22Rv1 (cell line): Measurements from ENCODE around the gene MDFIC.

Experiments
- H3K27ac ChIP-seq: fragments of 450-650 bp; 2 replicates; pipeline ENCODE4 v1.5.1; 2017
- ZFX ChIP-seq: fragments of 450-650 bp; IDR thresholded peaks from 2 replicates; pipeline ENCODE4 v1.6.1; 2017; ENCODE audit warnings: antibody characterized with exemption, borderline replicate concordance
- TF ChIP-seq, protein P1 (sequence below): fragments of 450-650 bp; IDR thresholded peaks from 2 replicates; pipeline ENCODE4 v1.5.1; 2017; ENCODE audit warnings: mild to moderate bottlenecking

Gene MDFIC

DNA sequence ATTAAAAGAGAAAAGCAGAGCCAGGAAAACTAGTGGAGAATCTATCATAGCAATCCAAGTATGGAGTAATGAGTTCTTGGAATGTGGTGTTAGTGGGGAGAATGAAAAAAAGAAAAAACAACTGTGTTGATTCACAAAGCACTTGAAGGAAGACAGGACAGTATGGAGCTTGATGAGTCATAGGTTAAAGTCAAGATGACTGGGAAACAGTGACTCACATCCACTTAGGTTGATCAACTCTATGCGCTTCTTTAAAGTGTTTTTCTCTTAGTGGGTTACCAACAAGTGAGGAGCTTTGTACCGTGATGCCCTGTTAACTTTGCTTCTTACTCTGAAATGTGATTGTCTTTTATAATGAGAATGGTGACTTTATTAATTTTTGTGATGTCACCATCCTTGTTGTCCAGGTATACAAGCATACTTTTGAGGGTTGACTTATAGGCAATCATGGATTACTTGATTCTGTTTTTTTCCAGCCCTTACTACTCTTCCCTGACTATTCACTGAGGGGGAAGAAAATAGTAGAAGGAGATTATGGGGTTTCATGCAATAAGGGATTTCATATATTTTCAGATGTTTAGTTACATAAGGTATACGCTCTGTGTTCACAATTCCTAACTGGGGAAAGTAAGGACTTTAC, 32.1 kb upstream of the MDFIC start:
- no peak for TF ChIP-seq ZFX
- TF ChIP-seq, protein P1, sequence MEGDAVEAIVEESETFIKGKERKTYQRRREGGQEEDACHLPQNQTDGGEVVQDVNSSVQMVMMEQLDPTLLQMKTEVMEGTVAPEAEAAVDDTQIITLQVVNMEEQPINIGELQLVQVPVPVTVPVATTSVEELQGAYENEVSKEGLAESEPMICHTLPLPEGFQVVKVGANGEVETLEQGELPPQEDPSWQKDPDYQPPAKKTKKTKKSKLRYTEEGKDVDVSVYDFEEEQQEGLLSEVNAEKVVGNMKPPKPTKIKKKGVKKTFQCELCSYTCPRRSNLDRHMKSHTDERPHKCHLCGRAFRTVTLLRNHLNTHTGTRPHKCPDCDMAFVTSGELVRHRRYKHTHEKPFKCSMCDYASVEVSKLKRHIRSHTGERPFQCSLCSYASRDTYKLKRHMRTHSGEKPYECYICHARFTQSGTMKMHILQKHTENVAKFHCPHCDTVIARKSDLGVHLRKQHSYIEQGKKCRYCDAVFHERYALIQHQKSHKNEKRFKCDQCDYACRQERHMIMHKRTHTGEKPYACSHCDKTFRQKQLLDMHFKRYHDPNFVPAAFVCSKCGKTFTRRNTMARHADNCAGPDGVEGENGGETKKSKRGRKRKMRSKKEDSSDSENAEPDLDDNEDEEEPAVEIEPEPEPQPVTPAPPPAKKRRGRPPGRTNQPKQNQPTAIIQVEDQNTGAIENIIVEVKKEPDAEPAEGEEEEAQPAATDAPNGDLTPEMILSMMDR = no peak
- H3K27ac ChIP-seq = no peak overlapping the region

DNA sequence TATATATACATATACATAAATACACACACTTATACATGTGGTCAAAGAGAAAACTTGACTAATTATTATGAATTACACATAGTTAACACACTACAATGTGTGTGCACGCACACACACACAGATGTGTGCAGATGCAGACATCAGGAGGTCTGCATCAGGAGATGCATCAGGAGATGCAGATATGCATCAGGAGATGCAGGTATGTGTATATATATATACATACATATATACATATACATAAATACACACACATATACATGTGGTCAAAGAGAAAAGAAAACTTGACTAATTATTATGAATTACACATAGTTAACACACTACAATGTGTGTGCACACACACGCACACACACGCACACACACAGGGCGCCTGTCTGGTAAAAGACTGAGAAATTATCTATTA, 31.3 kb upstream of the MDFIC start:
- H3K27ac ChIP-seq = no peak overlapping the region
- TF ChIP-seq ZFX = no peak
- TF ChIP-seq, protein P1 = no peak

DNA sequence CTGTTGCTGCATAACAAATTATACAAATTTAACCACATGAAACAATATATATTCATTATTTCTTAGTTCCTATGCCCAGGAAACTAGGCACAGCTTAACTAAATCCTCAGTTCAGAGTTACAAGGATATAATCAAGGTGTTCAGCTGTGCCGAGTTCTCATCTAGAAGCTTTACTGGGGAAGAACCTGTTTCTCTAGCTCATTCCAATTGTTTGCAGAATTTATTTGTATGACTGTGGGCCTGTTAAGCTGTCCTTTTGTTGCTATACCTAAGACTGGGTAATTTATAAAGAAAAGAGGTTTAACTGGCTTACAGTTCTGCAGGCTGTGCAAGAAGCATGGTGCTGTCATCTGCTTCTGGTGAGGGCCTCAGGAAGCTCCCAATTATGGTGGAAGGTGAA, 21.8 kb upstream of the MDFIC start:
- TF ChIP-seq ZFX = no peak
- TF ChIP-seq, protein P1 = no peak
- no peak overlapping the region for H3K27ac ChIP-seq

DNA sequence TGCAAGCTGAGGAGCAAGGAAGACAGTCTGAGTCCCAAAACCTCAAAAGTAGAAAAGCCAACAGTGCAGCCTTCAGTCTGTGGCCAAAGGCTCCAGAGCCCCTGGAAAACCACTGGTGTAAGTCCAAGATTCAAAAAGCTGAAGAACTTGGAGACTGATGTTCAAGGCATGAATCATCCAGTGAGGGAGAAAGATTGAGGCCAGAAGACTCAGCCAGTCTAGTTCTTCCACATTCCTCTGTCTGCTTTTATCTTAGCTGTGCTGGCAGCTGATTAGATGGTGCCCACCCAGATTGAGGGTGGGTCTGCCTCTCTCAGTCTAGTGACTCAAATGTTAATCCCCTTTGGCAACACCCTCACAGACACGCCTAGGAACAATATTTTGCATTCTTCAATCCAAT, 20.1 kb upstream of the MDFIC start:
- TF ChIP-seq ZFX = no peak
- TF ChIP-seq, protein P1 = no peak
- H3K27ac ChIP-seq = no peak overlapping the region

DNA sequence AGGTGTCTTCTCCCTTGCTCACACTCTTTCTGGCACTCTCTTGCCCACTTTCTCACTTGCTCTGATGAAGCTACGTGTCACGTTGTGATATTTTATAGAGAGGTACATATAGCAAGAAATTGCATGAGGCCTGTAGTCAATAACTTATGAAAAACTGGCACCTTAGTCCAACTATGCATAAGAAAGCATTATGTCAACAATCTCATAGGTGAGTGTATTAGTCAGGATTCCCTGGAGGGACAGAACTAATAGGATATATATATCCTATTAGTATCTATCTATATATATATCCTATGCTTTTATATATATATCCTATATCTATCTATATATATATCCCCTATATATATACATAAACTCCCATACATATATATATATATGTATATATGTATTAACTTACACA, 18.8 kb upstream of the MDFIC start:
- TF ChIP-seq ZFX = no peak
- TF ChIP-seq, protein P1 = no peak
- no peak overlapping the region for H3K27ac ChIP-seq

DNA sequence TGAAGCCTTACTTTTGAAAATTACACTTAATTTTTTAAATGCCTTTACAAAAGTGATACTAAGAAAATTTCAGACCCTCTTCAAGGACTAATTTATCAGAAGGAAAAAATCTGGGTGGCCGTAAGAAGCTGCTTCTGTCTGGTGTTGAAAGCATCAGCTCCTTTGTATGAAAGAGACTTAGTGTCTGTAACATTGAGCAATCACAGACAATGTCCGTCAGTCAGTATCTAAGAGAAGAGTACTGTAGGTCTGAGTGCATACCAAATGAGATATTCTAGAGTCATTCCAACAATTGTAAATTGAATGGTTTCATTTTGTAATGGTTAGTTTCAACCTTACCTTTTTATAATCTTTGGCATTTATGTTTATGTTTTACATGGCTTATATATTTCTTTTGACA, 11.1 kb upstream of the MDFIC start:
- H3K27ac ChIP-seq = no peak overlapping the region
- TF ChIP-seq ZFX = no peak
- TF ChIP-seq, protein P1 = no peak

DNA sequence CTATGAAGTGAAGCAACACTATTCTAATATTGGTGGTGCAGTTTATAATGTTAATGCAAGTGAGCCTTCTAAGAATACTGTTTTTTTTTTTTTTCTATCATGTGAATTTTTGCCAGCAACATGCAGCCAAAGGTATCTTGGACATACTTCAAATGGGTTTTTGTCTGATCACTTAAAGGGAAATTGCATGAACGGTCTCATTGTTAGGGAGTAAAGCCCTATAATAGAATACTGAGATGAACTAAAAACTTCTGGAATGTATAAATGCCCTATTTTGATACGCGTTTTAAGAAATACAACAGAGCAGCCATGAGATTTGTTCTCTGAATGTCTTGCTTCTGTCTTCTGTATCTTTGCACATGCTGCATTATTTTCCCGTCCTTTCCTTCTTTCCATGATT, 10.5 kb upstream of the MDFIC start:
- no peak for TF ChIP-seq ZFX
- TF ChIP-seq, protein P1 = no peak
- H3K27ac ChIP-seq = no peak overlapping the region
